RWPE2 (cell line): ENCODE measurements around the gene BSG.

Source experiments
- ATAC-seq: fragments of 200-7000 bp; cut with Tn5 transposase; 3 replicates; pipeline ENCODE4 v1.9.1; 2021; ENCODE audit warnings: low read depth
- DNase-seq: peaks from one replicate; pipeline ENCODE4 v3.0.0-alpha.2; 2020; ENCODE audit warnings: low spot score
- H3K27ac ChIP-seq: fragments of 450-650 bp; 2 replicates; pipeline ENCODE4 v1.5.1; 2017; ENCODE audit warnings: mild to moderate bottlenecking; ENCODE audit not compliant: poor library complexity, severe bottlenecking
- H3K27me3 ChIP-seq: fragments of 250-450 bp; sonication (Bioruptor Pico); 2 replicates; pipeline ENCODE4 v1.5.1; 2021; ENCODE audit warnings: mild to moderate bottlenecking, moderate library complexity; ENCODE audit not compliant: insufficient read depth, poor library complexity, severe bottlenecking
- H3K36me3 ChIP-seq: fragments of 250-450 bp; sonication (Bioruptor Pico); 2 replicates; pipeline ENCODE4 v1.5.1; 2020; ENCODE audit warnings: low read depth, mild to moderate bottlenecking, moderate library complexity
- H3K4me1 ChIP-seq: fragments of 250-450 bp; sonication (Bioruptor Pico); 2 replicates; pipeline ENCODE4 v1.5.1; 2021; ENCODE audit warnings: mild to moderate bottlenecking, moderate library complexity; ENCODE audit not compliant: insufficient read depth, poor library complexity, severe bottlenecking
- H3K4me3 ChIP-seq: fragments of 250-450 bp; sonication (Bioruptor Pico); 2 replicates; pipeline ENCODE4 v1.5.1; 2021; ENCODE audit warnings: mild to moderate bottlenecking, moderate library complexity; ENCODE audit not compliant: severe bottlenecking
- H3K9me3 ChIP-seq: fragments of 250-450 bp; sonication (Bioruptor Pico); 2 replicates; pipeline ENCODE4 v1.5.1; 2021; ENCODE audit warnings: mild to moderate bottlenecking, moderate library complexity; ENCODE audit not compliant: severe bottlenecking
- CTCF ChIP-seq: fragments of 450-650 bp; IDR thresholded peaks from one replicate; pipeline ENCODE4 v1.5.1; 2017; ENCODE audit warnings: mild to moderate bottlenecking, moderate library complexity; ENCODE audit not compliant: poor library complexity, severe bottlenecking

The BSG gene

GRCh38 chr19:533364-534058 lies 38.9 kb upstream of the BSG start:
- Histone ChIP-seq H3K36me3 (peaks cover 11% of the 10 kb centered on the region), H3K4me1 (no peaks in the 10 kb centered on the region), H3K9me3 (no peaks in the 10 kb centered on the region), H3K27me3 (no peaks in the 10 kb centered on the region), H3K4me3 (peak overlapping the region; percentile 84), H3K27ac (peak overlapping the region; percentile 69)
- no peak for DNase-seq
- ATAC-seq = no peak
- no peak for TF ChIP-seq CTCF

GRCh38 chr19:534088-534487 lies 38.3 kb upstream of the BSG start:
- H3K27me3 ChIP-seq = no peaks in the 10 kb centered on the region
- H3K36me3 ChIP-seq = peaks cover 11% of the 10 kb centered on the region
- H3K27ac ChIP-seq = no peak overlapping the region
- no peak for DNase-seq
- no peaks in the 10 kb centered on the region for H3K4me1 ChIP-seq
- ATAC-seq = no peak
- H3K4me3 ChIP-seq = no peak overlapping the region
- no peak for TF ChIP-seq CTCF
- H3K9me3 ChIP-seq = no peaks in the 10 kb centered on the region

- Histone ChIP-seq H3K9me3 (no peaks in the 10 kb centered on the region), H3K36me3 (peaks cover 11% of the 10 kb centered on the region), H3K4me3 (no peak overlapping the region), H3K27me3 (no peaks in the 10 kb centered on the region), H3K27ac (no peak overlapping the region), H3K4me1 (no peaks in the 10 kb centered on the region)
- TF ChIP-seq CTCF = no peak
- DNase-seq (no peak), ATAC-seq (0 out of 3 replicates have a peak, but pooled peaks have one; percentile 23)
Measured at GRCh38 chr19:535017-535835, 37.2 kb upstream of the BSG start.

- ATAC-seq (no peak), DNase-seq (no peak)
- Histone ChIP-seq H3K36me3 (peaks cover 11% of the 10 kb centered on the region), H3K4me1 (no peaks in the 10 kb centered on the region), H3K27me3 (no peaks in the 10 kb centered on the region), H3K4me3 (no peak overlapping the region), H3K27ac (no peak overlapping the region), H3K9me3 (no peaks in the 10 kb centered on the region)
- TF ChIP-seq CTCF = no peak
Measured at GRCh38 chr19:536031-536880, 36.1 kb upstream of the BSG start.
